Uterus (tissue), 4 donors: ENCODE data around the gene PASK. TPM values are rescaled to one million over a fixed set of nuclear protein-coding genes. Genes with fewer than 3 reads are reported as not detected.

Experiments used
- DNase-seq, 2 donors: peaks; one replicate each; pipeline ENCODE4 v3.0.0-alpha.2; 2019 to 2020
- H3K27ac ChIP-seq, 2 donors: fragments of 200-600 bp; sonication (generic); 1 replicate in 1 of 2; 2 replicates in 1 of 2; pipeline ENCODE4 v1.5.1; 2016 to 2018
- H3K27me3 ChIP-seq, 2 donors: fragments of 200-600 bp; sonication (generic); one replicate each; pipeline ENCODE4 v1.5.1; 2018 to 2019; ENCODE audit warnings: control low read depth in 1 of 2
- H3K36me3 ChIP-seq, 2 donors: fragments of 200-600 bp; sonication (generic); one replicate each; pipeline ENCODE4 v1.5.1; 2019; ENCODE audit warnings: control low read depth in 1 of 2
- H3K4me1 ChIP-seq, 2 donors: fragments of 200-600 bp; sonication (generic); one replicate each; pipeline ENCODE4 v1.5.1; 2018 to 2019; ENCODE audit warnings: control low read depth in 1 of 2
- H3K4me3 ChIP-seq, 2 donors: fragments of 200-600 bp; sonication (generic); 1 replicate in 1 of 2; 2 replicates in 1 of 2; pipeline ENCODE4 v1.5.1; 2018 to 2019; ENCODE audit warnings: mild to moderate bottlenecking in 1 of 2
- H3K9me3 ChIP-seq, 2 donors: fragments of 200-600 bp; sonication (generic); one replicate each; pipeline ENCODE4 v1.5.1; 2019; ENCODE audit warnings: control low read depth in 1 of 2
- POLR2A ChIP-seq, 2 donors: fragments of 450-650 bp; IDR thresholded peaks; one replicate each; pipeline ENCODE4 v1.6.1; 2016; ENCODE audit warnings: antibody characterized with exemption in 2 of 2, mild to moderate bottlenecking in 1 of 2, moderate library complexity in 1 of 2
- intact Hi-C: fragments of 100-400 bp; cut with DNase I; formaldehyde crosslinking; loops from one replicate; pipeline ENCODE4 v1.15.1; 2023; ENCODE audit warnings: low total_unique reads
- small RNA-seq: library from RNA; depleted of rRNA; stranded (forward); fragments of <200 nt; gene quantifications from one replicate; pipeline ENCODE3, GENCODE V24; 2016
- total RNA-seq, 4 donors: library from RNA; depleted of rRNA in 3 of 4; stranded (reverse); fragments of >200 nt in 3 of 4; gene quantifications; one replicate each; pipeline versions ENCODE4 v1.1.0 to v1.2.4, GENCODE V29; 2014 to 2023
- TF ChIP-seq, protein P1 (sequence below), 4 experiments: fragments of 200-600 bp in 2 of 4; fragments of 450-650 bp in 2 of 4; sonication (generic) in 2 of 4; IDR thresholded peaks; one replicate each; pipeline ENCODE4 v1.5.1; 2016 to 2019; ENCODE audit warnings: antibody characterized with exemption in 4 of 4, mild to moderate bottlenecking in 2 of 4, moderate library complexity in 1 of 4
- donor health status: DM: yes; HTN: yes; CAD: no.

The PASK gene
- total RNA-seq, 4 donors from 2014 or later, result 7.4 to 16.0 (median 13.3) TPM

GRCh38 chr2:241063093-241063551 lies 86.2 kb downstream of the PASK start:
- H3K4me1 ChIP-seq, result no peaks in the 10 kb centered on the region
- TF ChIP-seq, protein P1, sequence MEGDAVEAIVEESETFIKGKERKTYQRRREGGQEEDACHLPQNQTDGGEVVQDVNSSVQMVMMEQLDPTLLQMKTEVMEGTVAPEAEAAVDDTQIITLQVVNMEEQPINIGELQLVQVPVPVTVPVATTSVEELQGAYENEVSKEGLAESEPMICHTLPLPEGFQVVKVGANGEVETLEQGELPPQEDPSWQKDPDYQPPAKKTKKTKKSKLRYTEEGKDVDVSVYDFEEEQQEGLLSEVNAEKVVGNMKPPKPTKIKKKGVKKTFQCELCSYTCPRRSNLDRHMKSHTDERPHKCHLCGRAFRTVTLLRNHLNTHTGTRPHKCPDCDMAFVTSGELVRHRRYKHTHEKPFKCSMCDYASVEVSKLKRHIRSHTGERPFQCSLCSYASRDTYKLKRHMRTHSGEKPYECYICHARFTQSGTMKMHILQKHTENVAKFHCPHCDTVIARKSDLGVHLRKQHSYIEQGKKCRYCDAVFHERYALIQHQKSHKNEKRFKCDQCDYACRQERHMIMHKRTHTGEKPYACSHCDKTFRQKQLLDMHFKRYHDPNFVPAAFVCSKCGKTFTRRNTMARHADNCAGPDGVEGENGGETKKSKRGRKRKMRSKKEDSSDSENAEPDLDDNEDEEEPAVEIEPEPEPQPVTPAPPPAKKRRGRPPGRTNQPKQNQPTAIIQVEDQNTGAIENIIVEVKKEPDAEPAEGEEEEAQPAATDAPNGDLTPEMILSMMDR (IDR thresholded peaks at IDR 0.05), result no peak
- TF ChIP-seq POLR2A (IDR thresholded peaks at IDR 0.05), result no peak
- no peak overlapping the region for H3K4me3 ChIP-seq
- intact Hi-C loops, result no loop called here
- H3K27me3 ChIP-seq, result no peaks in the 10 kb centered on the region
- no peak for DNase-seq
- H3K36me3 ChIP-seq, result no peaks in the 10 kb centered on the region
- no peak overlapping the region for H3K27ac ChIP-seq
- no peaks in the 10 kb centered on the region for H3K9me3 ChIP-seq

DNA sequence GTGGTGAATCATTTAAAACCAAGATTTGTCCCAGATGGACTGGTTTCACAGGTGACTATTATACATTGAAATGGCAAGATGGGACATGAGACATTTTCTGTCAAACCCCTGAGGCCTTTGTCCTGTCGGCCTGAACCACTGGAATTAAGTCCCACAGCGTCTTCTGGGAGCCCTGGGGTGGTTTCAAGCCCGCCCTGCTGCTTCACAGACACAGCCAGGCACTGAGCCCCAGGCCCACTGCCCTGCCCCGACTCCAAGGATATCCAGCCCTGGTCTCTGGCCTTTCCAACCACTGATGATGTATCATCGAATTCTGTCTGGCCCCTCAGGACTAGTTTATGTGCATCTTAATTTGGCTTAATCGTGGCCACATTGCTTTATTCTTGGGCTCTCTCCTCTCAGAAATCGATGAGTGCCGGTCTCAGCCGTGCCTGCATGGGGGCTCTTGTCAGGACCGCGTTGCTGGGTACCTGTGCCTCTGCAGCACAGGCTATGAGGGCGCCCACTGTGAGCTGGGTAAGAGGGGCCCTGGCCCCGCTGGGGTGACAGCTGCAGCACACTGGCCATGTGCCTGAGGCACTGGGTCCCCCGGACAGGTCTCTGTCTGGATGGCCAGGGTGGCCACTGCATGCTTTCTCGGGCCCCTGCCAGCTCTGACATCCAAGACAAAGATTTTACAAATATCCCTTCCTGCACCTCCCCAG lies 86.7 kb downstream of the PASK start:
- no peak overlapping the region for H3K27ac ChIP-seq
- TF ChIP-seq, protein P1 (IDR thresholded peaks at IDR 0.05), result no peak
- TF ChIP-seq POLR2A (IDR thresholded peaks at IDR 0.05), result no peak
- DNase-seq, result no peak
- H3K36me3 ChIP-seq, result no peaks in the 10 kb centered on the region
- H3K4me1 ChIP-seq, result no peaks in the 10 kb centered on the region
- no peaks in the 10 kb centered on the region for H3K9me3 ChIP-seq
- no peaks in the 10 kb centered on the region for H3K27me3 ChIP-seq
- intact Hi-C loops, result no loop called here
- H3K4me3 ChIP-seq, result no peak overlapping the region

DNA sequence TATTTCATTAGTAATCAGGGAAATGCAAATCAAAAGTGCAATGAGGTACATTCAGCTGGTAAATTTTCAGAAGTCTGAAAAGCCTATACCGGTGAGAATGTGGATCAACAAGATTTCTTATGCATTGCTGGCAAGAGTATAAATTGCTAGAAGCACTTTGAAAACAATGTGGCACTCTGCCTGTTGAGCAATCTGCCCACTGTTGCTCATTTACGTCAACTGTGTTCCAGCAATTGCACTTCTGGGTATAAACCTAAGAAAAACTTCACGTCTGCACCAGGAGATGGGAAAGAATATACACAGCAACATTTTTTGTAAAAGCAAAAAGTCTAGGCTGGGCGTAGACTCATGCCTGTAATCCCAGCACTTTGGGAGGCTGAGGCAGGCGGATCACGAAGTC lies 88.0 kb downstream of the PASK start:
- intact Hi-C loops, result no loop called here
- Histone ChIP-seq H3K9me3 (no peaks in the 10 kb centered on the region), H3K27me3 (no peaks in the 10 kb centered on the region), H3K4me1 (no peaks in the 10 kb centered on the region), H3K27ac (no peak overlapping the region), H3K4me3 (no peak overlapping the region), H3K36me3 (no peaks in the 10 kb centered on the region)
- no peak for DNase-seq
- TF ChIP-seq POLR2A (IDR thresholded peaks at IDR 0.05), result no peak
- TF ChIP-seq, protein P1 (IDR thresholded peaks at IDR 0.05), result no peak

Small RNA genes within 50 kb of the gene (small RNA-seq; reads per million reads assigned to genes)
- gene AC005237.2, result not detected

Other genes with a start within 250 kb of the PASK start
- 1 to 10 TPM in 2 of 4 donors, under 1 TPM in 1, not detected in 1; 0.79 to 2.6 (median 1.8) TPM for gene CROCC2, start 243.1 kb downstream of the PASK start, total RNA-seq
- gene SNED1, start 150.9 kb downstream of the PASK start, total RNA-seq, result 10 to 100 TPM; 18.5 to 87.1 (median 21.9) TPM
- 100 to 1,000 TPM in 1 of 4 donors, 10 to 100 TPM in 3; 21.5 to 108 (median 41.3) TPM for gene MTERF4, start 47.2 kb downstream of the PASK start, total RNA-seq
- 10 to 100 TPM in 3 of 4 donors, 1 to 10 TPM in 1; 8.5 to 43.6 (median 30.0) TPM for gene PPP1R7, start 995 bp upstream of the PASK start, total RNA-seq
- 1 to 10 TPM in 1 of 4 donors, under 1 TPM in 2, not detected in 1; under 0.01 to 3.8 (median 0.21) TPM for gene ANO7, start 39.2 kb upstream of the PASK start, total RNA-seq
- gene HDLBP, start 166.2 kb upstream of the PASK start, total RNA-seq, result 1,000 to 10,000 TPM in 1 of 4 donors, 100 to 1,000 TPM in 3; 226 to 1,465 (median 466) TPM
- gene SEPTIN2, start 166.5 kb upstream of the PASK start, total RNA-seq, result 100 to 1,000 TPM; 135 to 631 (median 268) TPM
- 10 to 100 TPM; 20.0 to 92.0 (median 40.6) TPM for gene FARP2, start 206.8 kb upstream of the PASK start, total RNA-seq